Right atrium auricular region (tissue), 2 donors: ENCODE measurements around the gene WNK1. TPM values are rescaled to one million over a fixed set of nuclear protein-coding genes. Genes with fewer than 3 reads are reported as not detected.
"Not testable (repeated sequence)": the region's sequence is repeated elsewhere in the genome, so short reads cannot be mapped to it uniquely, and the experiment has no call there.

ENCODE experiments used
- DNase-seq: peaks from one replicate; pipeline ENCODE4 v3.0.0-alpha.2; 2019; ENCODE audit warnings: low spot score
- H3K27ac ChIP-seq, 2 donors: fragments of 200-600 bp; sonication (generic); 1 replicate in 1 of 2; 2 replicates in 1 of 2; pipeline ENCODE4 v1.5.1; 2016 to 2019
- H3K27me3 ChIP-seq, 2 donors: fragments of 200-600 bp; sonication (generic); one replicate each; pipeline versions ENCODE4 v1.5.1 to v1.6.0; 2017 to 2019
- H3K36me3 ChIP-seq: fragments of 200-600 bp; sonication (generic); one replicate; pipeline ENCODE4 v1.5.1; 2016
- H3K4me1 ChIP-seq, 2 donors: fragments of 200-600 bp; sonication (generic); one replicate each; pipeline versions ENCODE4 v1.5.1 to v1.6.0; 2017 to 2019
- H3K4me3 ChIP-seq, 2 donors: fragments of 200-600 bp; sonication (generic); 1 replicate in 1 of 2; 2 replicates in 1 of 2; pipeline ENCODE4 v1.5.1; 2017 to 2019; ENCODE audit warnings: mild to moderate bottlenecking in 1 of 2, moderate library complexity in 1 of 2
- H3K9me3 ChIP-seq, 2 donors: fragments of 200-600 bp; sonication (generic); one replicate each; pipeline ENCODE4 v1.5.1; 2019
- CTCF ChIP-seq, 2 donors: fragments of 200-600 bp; sonication (generic); IDR thresholded peaks; one replicate each; pipeline ENCODE4 v1.5.1; 2019; ENCODE audit warnings: antibody characterized with exemption in 2 of 2
- total RNA-seq, 2 donors: library from RNA; depleted of rRNA; stranded (reverse); fragments of >200 nt; gene quantifications; one replicate each; pipeline ENCODE4 v1.1.0, GENCODE V29; 2016

The WNK1 gene
- total RNA-seq, 2 donors from 2014 or later, result 195 to 215 TPM

GRCh38 chr12:848882-849527 lies 96.6 kb downstream of the WNK1 start:
- DNase-seq, result no peak
- H3K27ac ChIP-seq, result no peak overlapping the region
- H3K4me3 ChIP-seq, result no peak overlapping the region
- H3K9me3 ChIP-seq, result no peaks in the 10 kb centered on the region
- H3K4me1 ChIP-seq, result peaks cover 0 to 34% of the 10 kb centered on the region in 2 donors
- TF ChIP-seq CTCF (IDR thresholded peaks at IDR 0.05), result no peak
- no peaks in the 10 kb centered on the region for H3K27me3 ChIP-seq
- no peaks in the 10 kb centered on the region for H3K36me3 ChIP-seq

- DNase-seq, H3K27me3 ChIP-seq, H3K36me3 ChIP-seq, H3K4me3 ChIP-seq, H3K27ac ChIP-seq, H3K9me3 ChIP-seq: not testable (repeated sequence)
- peaks cover 0 to 34% of the 10 kb centered on the region in 2 donors for H3K4me1 ChIP-seq
Measured at GRCh38 chr12:849733-850437, 97.5 kb downstream of the WNK1 start.

GRCh38 chr12:851343-851742 lies 99.0 kb downstream of the WNK1 start:
- H3K4me1 ChIP-seq, result peaks cover 0 to 28% of the 10 kb centered on the region in 2 donors
- H3K27me3 ChIP-seq, result no peaks in the 10 kb centered on the region
- H3K9me3 ChIP-seq, result no peaks in the 10 kb centered on the region
- no peak overlapping the region for H3K4me3 ChIP-seq
- peak overlapping the region in 1 of 2 donors; percentile 30 for H3K27ac ChIP-seq
- DNase-seq, result no peak
- TF ChIP-seq CTCF (IDR thresholded peaks at IDR 0.05), result no peak
- H3K36me3 ChIP-seq, result no peaks in the 10 kb centered on the region

GRCh38 chr12:851913-852312 lies 99.5 kb downstream of the WNK1 start:
- no peaks in the 10 kb centered on the region for H3K36me3 ChIP-seq
- no peak for TF ChIP-seq CTCF (IDR thresholded peaks at IDR 0.05)
- H3K4me3 ChIP-seq, result no peak overlapping the region
- no peaks in the 10 kb centered on the region for H3K27me3 ChIP-seq
- peak overlapping the region in 1 of 2 donors; percentile 30 for H3K27ac ChIP-seq
- peaks cover 0 to 25% of the 10 kb centered on the region in 2 donors for H3K4me1 ChIP-seq
- H3K9me3 ChIP-seq, result no peaks in the 10 kb centered on the region
- DNase-seq, result no peak

- DNase-seq, result no peak
- peaks cover 0 to 28% of the 10 kb centered on the region in 2 donors for H3K4me1 ChIP-seq
- peaks cover 4% of the 10 kb centered on the region for H3K36me3 ChIP-seq
- no peaks in the 10 kb centered on the region for H3K9me3 ChIP-seq
- H3K27me3 ChIP-seq, result no peaks in the 10 kb centered on the region
- no peak for TF ChIP-seq CTCF (IDR thresholded peaks at IDR 0.05)
- no peak overlapping the region for H3K27ac ChIP-seq
- H3K4me3 ChIP-seq, result no peak overlapping the region
Measured at GRCh38 chr12:852864-853263, 100.5 kb downstream of the WNK1 start.

- peak; percentile 65 for DNase-seq
- Histone ChIP-seq H3K4me1 (peaks cover 0 to 16% of the 10 kb centered on the region in 2 donors), H3K36me3 (peaks cover 42% of the 10 kb centered on the region), H3K27ac (peak overlapping the region in 1 of 2 donors; percentile 21), H3K9me3 (no peaks in the 10 kb centered on the region), H3K27me3 (no peaks in the 10 kb centered on the region), H3K4me3 (no peak overlapping the region)
- TF ChIP-seq CTCF (IDR thresholded peaks at IDR 0.05), result no peak
Measured at GRCh38 chr12:857611-858010, 105.2 kb downstream of the WNK1 start.
